GM19452 (cell line): ENCODE data around the gene SLC22A23.

Source experiments
- ATAC-seq: cut with Tn5 transposase; IDR thresholded peaks from one replicate; pipeline ENCODE4 v1.9.1; 2021; ENCODE audit not compliant: unreplicated experiment

The SLC22A23 gene

DNA sequence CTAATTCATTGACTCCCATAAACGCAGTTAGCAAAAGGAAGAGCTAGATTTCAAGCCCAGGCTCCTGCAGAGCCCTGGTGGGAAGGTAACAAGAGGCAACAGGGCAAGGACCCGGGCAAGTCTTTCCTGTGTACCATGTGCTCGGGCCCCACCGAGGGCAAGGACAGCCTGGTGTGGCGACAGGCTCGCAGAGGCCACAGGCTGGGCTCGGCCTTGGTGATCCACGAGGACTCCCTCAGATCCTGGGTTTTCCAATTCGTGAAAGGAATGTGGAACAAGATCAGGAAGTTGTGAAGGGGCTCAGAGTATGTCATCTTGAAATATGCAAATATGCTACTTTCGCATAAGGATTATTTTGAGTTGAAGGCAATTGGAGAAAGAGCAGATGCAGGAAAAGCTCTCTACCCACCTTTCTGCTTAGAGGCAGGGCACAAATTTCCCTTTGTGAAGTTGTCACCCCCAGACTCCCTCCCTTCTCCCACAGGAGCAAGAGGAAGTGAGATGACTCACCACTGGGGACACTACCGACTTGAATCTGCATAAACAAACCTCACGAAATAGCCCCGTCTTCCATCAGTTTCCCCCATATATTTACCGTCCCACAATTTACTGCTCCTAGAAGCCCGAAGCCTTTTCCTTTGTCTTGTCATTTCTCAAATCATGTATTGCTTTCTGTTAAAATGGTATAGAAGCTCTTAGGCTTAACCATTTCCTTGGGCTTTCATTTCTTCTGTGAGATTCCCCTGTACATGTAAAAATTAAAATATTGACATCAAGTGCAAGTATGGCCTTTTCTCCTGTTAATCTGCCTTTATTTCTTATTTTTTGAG, 119.1 kb downstream of the SLC22A23 start:
- no peak for ATAC-seq

DNA sequence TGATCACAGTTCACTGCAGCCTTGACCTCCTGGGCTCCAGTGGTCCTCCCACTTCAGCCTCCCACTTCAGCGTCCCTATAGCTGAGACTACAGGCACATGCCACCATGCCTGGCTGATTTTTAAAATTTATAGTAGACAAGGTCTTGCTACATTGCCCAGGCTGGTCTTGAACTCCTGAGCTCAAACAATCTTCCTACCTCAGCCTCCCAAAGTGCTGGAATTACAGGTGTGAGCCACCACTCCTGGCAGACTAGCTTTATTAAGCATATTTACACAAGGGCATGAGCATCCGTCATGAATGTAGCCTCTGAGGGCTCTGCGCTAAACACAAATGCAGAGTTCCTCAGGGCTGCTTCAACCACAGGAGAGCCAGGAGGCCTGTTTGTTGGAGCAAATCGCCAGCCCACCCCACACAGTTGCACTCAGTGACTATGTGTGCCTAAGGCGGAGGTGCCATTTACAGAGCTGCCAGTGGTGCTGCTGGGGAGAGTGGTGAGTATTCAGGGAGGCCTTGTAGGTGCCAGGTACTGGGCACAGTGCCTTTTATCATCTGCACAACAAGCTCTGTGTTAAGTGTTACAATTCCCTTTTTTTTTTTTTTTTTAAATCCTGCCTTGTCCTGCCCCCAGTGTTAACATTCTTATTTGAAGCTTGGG, 119.9 kb downstream of the SLC22A23 start:
- ATAC-seq: no peak

DNA sequence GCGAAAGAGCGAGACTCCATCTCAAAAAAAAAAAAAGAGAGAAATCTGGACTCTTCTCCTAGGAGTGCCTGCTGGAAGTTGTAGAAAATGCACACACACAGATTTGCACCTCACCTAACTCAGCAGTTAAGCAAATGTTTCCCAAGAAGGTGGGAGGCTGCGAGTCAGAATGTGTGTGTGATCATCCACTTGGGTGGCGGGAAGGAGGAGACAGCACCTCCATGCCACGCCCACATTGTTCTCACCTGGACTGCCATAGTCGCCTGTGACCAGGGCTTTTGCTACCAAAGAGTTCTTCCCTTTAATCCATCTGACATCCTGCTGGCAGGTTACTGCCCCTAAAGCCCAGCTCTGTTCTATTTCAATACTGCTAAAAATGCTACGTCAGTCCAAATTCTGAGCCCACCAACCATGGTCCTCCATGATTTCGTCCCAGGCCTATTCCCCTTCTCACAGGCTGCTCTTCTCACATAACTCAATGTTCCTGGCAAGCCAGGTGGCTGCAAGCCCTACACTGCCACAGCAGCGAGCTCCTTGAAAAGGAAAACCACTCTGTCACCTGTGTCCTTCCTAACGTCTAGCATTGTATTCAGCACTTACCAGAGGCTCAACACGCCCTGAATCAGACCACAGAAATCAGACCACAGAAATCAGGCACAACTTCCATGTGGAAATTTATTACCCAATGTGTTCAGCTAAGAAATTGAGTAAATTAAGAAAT, 120.6 kb downstream of the SLC22A23 start:
- ATAC-seq: no peak

DNA sequence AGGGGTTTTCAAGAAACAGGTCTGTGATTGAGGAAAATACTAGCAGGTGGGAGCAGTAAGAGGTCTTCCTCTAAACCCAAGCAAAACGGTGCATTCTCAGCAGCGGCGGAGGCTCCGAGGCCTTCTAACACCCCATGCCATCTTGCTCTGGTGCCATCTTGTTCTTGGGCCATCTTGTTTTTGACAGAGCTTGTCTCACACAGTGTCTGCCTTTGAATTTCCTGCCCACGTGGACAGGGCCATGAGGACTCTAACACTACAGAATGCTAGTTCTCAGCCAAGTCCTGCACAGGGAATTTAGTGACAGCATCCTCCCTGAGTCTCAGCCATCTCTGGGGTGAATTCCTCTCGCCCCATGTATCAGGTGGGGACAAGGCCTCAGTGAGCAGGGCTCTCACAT, 121.7 kb downstream of the SLC22A23 start:
- no peak for ATAC-seq

DNA sequence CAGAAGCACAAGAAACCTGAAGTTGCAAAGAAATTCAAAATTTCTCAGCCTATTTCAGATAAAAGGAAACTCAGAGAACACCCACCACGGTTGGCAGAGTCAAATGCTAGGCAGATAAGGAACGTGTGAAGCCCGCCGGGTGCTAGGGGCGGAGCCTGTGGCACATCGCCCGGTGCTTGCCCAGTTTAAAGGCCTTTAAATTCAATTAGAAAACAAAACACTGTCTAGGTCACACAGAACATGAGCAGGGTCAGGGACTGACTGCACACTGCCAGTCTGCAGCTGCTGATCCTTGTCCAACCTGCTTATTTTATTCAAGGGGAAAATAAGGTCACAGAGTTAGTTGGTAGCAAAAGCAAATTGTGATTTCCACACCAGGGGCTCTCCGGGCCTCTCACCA, 122.3 kb downstream of the SLC22A23 start:
- ATAC-seq: no peak

DNA sequence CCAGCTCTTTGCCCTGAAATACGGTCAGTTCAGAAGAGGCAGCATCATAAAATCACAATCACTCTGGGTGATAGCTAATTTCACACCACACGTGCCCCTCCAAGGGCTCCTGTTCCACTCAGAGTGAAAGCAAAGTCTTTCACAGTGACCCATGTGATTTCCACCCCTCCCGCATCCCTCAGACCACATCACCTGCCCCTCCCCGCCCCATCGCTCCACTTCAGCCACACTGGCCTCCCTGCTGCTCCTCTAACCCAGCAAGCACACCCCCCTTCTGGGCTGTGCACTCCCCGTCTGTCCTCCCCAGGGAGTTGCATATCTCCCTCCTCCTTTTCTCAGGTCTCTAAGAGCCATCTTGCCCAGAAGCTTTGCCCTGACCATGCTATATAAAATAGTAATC, 123.6 kb downstream of the SLC22A23 start:
- ATAC-seq: peak; percentile 69

DNA sequence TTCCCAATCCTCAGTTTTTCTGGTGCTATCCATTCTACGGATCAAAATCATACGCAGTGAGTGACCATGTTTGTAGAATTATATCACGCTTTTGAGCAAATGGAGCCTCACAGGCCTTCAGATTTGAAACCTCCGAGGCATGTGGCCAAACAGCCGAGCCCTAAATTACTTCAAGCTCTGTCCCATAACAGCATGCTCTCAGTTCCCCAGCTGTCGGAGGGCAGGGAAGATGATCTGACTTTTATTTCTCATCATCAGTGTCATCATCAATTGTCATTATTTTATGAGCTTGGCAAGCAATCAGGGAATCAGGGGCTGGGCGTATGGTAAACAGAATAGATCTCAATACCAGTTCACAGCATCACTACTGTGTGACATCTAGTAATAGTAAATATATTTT, 124.9 kb downstream of the SLC22A23 start:
- ATAC-seq: no peak

DNA sequence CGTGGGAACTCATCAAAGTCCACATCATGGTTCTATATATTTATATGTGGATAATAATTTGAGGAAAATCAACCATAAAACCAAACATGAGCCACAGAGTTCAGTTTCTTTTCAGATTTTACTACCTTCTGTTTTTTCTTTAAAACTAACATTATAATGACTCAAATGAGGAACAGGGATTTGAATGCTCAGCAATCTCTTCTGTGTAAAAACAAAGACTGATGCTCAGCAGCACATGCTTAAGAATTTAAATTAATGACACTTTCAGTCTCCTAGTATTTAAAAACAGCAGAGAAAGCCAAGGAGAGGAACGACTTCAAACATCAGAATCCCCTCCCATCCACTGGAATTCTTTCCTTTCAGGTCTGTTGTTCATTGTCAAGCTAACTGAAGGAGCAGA, 125.4 kb downstream of the SLC22A23 start:
- ATAC-seq: no peak

DNA sequence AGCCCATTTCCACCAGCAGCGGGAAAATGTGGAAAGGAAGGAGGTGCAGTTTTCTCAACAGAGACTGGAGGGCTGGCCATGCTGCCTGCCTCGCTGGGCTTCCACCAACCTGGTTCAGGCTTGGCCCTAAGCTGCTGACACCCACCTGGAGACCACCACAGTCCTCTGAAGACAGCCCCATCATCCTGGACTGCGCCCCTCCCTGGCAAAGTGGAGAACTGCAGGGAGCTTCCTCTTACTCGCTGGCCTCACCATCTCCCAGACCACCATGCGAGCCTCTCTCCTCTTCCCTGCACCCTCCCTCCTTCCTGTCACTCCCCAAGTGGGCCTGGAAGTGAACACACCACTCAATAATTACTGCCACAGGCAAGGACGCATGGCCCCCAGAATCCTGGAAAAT, 126.7 kb downstream of the SLC22A23 start:
- no peak for ATAC-seq

DNA sequence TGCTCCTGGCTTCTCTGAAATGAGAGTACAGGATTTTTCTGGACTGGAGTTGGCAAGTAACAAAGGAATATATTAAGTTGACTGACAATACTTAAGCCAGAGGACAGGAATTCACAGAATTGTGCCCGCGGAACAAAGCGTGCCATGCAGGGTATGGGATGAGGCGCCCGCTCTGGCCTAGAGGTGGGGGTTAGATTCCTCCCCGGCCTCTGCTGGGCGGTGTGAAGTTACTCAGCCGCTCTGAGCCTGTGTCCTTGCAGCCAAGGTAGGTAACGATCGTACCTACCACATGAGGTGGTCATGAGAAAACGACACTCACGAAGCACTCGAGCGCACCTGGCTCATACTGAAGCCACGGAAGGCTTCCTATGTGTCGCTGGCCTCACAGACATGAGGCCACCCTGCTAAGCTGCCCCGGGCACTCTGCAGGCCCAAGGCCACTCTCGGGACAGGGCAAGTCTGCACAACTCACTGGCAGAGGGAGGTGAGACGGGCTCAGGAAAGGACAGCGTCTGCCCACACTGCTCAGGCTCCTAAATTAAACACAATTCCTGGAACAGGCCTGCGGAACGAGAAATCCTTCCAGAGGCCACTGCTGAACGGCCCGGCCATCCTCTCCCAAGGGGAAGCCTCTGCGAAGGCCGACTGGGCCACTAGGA, 127.3 kb downstream of the SLC22A23 start:
- ATAC-seq: no peak

DNA sequence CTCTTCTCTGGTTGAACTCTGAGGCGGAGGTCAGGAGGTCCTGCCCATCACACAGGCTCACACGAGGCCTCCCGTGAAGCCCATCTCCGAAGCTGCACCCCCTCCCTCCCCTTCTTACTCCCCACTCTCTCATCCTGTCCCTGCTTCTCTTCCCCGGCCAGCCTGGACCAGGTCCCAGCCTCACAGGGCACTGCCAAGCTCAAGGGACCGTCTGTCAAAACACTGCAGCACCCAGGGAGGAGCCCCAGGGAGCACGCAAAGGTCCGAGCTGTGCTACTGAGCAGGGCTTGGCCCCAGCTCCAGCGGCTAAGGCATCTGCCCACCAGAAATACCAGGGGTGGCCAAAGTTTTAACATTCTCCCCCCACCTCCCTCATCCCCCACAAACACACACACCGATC, 128.1 kb downstream of the SLC22A23 start:
- ATAC-seq: no peak

DNA sequence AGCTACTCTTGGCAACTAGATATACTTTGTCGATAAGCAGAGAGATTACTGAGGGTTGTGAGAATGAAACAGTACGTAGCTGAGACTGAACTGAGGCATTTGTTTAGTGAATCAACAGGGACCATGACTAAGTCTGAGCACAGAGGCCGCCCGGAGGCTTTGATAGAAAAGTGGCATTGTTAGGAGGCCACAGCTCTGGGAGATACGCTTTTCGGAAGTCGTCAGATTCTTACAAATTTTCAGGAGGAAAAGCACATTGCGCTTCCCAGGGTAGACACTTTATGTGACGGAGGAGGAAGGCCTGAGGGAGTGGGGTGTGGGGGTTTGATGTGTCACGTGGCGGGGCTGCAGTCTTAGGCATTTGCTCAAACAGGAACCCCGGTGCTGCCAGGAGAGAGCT, 128.7 kb downstream of the SLC22A23 start:
- no peak for ATAC-seq

DNA sequence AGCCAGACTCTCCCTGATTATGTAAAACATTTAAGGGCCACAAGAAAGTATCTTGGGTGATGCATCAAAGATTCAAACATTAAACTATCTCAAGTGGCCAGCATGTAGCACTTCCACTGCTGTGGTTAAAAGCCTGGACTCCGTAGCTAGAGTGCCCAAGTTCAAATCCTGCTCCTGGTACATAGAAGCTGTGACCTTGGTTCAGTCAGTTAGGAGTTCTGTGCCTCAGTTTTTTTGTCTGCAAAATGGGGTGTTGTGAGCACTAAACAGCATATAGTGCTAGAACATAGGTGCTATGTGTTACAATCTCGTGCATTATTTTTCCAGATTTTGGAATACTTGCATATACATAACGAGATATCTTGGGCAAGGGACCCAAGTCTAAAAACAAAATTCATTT, 129.4 kb downstream of the SLC22A23 start:
- no peak for ATAC-seq

DNA sequence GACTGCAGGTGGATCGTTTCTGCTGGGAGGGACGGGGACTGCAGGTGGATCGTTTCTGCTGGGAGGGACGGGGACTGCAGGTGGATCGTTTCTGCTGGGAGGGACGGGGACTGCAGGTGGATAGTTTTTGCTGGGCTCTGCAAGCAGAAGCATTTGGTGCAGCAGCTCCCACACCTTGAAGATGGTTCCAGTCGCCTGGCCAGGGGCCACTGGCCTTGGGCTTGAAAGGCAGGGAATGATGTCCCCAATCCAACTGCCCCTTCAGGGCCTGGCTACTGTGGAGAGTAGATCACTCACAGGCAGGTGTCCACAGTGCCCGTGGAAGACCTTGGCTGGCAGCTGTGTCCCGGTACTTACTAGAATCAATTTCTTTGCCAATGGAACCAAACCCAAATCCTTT, 129.9 kb downstream of the SLC22A23 start:
- ATAC-seq: no peak

DNA sequence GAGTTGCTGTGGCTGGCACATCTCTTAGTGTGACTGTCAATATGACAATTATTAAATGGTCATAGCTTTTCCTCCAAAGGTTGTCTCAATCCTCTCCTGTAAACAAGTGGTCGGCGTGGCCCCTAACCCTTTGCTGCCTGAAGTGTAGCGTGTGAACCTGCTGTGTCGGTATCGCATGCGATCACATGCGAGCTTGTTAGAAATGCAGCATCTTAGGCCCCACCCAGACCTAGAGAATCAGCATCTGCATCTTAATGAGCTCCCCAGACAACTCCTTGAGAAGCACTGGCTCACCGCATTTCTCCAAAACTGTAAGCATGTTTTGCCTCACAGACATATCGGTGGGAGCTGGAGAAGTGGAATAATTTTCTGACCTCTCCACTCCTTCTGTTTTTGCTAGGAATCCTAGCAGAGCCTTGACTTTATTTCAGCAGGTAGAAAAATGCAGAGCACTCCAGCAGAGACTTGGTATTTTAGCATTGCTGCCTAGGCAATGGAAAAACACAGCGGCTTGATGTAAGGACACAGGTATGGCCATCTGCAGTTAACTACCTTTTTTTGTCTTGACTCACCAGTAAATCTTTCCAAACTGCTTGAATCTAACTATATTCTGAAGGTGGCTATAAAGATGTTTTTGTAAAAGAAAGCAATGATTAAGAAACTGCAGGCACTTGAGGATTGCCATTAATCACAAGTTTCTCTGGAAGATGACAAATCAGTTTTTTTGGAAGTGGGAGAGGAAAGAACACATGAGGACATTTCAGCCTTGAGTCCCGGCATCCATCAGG, 130.5 kb downstream of the SLC22A23 start:
- ATAC-seq: no peak

DNA sequence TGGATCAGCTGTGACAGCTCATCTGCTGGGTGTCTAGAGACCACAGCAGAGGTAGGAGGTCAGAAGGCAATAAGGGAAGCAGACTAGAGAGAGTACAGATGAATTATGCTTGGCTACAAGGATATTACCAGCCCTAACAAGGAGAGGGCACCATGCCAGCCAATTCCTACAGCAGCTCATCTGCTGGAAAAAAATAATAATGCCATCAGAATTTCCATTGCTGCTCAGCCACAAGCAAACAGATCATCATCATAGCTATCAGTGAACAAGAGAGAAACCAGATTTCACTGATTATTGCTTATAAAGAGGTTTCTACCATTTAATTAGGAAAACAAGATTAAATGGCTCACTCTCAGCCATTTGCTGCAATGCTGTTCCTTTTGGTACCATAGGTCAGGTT, 131.6 kb downstream of the SLC22A23 start:
- ATAC-seq: no peak

DNA sequence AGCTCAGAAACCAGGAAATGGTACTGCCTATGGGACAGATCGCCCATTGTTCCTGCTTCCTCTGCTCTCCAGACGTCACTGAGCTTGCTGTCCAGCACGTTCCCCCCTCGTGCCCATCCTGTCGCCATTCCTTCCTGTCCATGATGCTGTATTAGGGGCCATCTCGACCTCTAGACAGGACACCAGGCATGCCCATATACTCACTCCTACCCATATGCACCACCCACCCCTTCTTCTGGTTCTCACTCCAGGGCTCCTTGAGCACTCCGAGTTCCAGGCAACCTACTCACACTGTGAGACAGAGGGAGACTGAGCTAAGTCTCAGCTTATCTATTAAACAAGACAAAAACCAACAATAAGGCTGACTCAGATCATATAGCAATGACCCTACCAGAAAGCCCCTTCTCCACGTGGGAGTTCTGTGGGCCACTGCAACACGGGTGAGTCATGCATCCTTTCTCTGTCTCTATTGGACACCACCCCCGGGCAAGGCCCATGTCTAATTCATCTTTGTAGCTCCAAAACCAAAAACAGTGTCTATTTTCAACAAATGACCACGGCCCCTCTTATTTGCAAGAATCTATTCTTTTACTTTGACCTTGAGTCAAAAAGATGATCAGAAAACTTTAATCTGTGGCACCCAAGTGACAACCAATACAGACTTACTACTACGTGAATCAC, 132.4 kb downstream of the SLC22A23 start:
- ATAC-seq: peak; percentile 75

DNA sequence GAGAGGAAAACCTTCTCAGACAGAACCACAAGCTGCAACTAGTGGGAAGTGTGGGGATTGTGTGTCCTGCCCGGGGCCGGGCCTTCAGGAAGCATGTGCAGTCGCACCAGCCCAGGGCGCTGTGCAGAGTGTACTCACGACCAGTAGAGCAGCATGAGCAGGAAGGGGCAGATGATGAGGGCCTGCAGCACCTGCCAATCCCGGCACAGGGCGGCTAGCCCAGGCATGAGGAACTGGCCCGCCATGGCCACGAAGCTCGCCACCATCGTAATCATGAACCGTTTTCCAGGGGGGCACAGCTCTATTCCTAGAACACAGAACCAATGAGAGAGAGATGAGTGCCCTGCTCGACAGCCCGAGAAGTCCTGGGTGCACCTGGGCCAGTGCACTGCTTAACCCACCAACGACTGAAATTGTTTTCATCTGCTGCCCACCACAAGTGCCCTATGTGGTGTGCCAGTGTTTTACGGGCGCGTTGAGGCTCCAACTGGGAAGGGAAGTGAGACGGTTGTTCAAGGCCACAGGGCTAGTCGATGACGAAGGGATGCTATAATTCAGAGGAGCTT, 133.1 kb downstream of the SLC22A23 start:
- no peak for ATAC-seq

DNA sequence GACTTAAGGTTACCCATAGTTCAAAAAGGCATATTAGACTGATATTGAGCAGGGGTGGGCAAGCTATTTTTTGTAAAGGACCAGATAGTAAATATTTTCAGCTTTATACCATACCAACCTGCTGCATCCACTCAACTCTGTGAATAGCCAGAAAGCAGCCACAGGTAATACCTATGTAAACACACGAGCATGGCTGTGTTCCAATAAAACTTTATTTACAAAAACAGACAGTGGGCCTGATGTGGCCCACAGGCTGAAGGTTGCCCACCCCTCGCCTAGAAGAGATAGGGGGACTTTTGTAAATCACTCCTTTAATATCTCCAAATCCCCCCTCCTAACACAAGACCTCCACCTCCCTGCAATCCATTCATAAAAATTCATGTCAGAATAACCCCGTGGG, 133.7 kb downstream of the SLC22A23 start:
- no peak for ATAC-seq

DNA sequence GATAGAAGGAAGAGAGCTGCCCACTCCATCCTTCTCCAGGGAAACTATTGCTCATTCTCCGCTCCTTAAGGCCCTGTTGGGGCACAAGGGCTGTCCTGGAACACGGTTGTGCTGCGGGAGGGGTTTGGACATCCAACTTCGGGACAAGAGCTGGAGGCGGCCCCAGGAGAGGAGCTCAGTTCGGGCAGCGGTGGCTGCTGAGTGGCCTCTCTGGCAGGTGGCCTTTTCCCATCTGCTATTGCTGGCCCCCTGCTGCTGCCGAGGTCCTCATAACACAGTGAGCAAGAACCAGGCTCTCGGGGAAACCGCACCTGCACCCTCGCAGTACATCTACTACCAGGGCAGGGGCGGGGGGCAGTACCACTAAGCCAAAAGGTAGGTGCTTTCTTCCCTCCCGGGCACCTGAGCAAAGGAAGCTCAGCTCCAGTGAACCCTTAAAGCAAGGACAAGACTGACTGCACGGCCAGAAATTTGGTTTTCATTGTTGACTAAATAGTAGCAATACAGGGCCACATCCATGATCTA, 134.4 kb downstream of the SLC22A23 start:
- ATAC-seq: no peak
